Neural progenitor cell (in vitro differentiated cells): ENCODE results near the gene TMBIM4. TPM values are rescaled to one million over a fixed set of nuclear protein-coding genes. Genes with fewer than 3 reads are reported as not detected.
"Not testable (repeated sequence)": the region's sequence is repeated elsewhere in the genome, so short reads cannot be mapped to it uniquely, and the experiment has no call there.

Experiments used
- DNase-seq: peaks from one replicate; pipeline ENCODE4 v3.0.0-alpha.2; 2016; ENCODE audit warnings: low spot score
- H2AFZ ChIP-seq: fragments of 200-600 bp; sonication (generic); replicated peaks from 2 replicates; pipeline ENCODE4 v1.6.1; 2016; ENCODE audit warnings: antibody characterized with exemption
- H3F3A ChIP-seq: fragments of 200-600 bp; sonication (generic); 2 replicates; pipeline ENCODE4 v1.6.1; 2016; ENCODE audit warnings: antibody characterized with exemption, low read depth
- H3K27ac ChIP-seq: fragments of 200-600 bp; sonication (generic); 2 replicates; pipeline ENCODE4 v1.5.1; 2016; ENCODE audit warnings: mild to moderate bottlenecking
- H3K27me3 ChIP-seq: fragments of 200-600 bp; sonication (generic); 2 replicates; pipeline ENCODE4 v1.6.1; 2016; ENCODE audit warnings: mild to moderate bottlenecking, moderate library complexity
- H3K36me3 ChIP-seq: fragments of 200-600 bp; sonication (generic); 2 replicates; pipeline ENCODE4 v1.5.1; 2016
- H3K4me1 ChIP-seq: fragments of 200-600 bp; sonication (generic); 2 replicates; pipeline ENCODE4 v1.6.1; 2016; ENCODE audit warnings: mixed run types
- H3K4me2 ChIP-seq: fragments of 200-600 bp; sonication (generic); 2 replicates; pipeline ENCODE4 v1.6.1; 2016
- H3K4me3 ChIP-seq: fragments of 200-600 bp; sonication (generic); 2 replicates; pipeline ENCODE4 v1.5.1; 2016
- H3K79me2 ChIP-seq: fragments of 200-600 bp; sonication (generic); 2 replicates; pipeline ENCODE4 v1.6.1; 2016; ENCODE audit warnings: low read depth
- H3K9ac ChIP-seq: fragments of 200-600 bp; sonication (generic); 2 replicates; pipeline ENCODE4 v1.6.1; 2016
- H3K9me3 ChIP-seq: fragments of 200-600 bp; sonication (generic); 2 replicates; pipeline ENCODE4 v1.5.1; 2016; ENCODE audit warnings: low read depth
- H4K20me1 ChIP-seq: fragments of 200-600 bp; sonication (generic); 2 replicates; pipeline ENCODE4 v1.6.1; 2016; ENCODE audit warnings: low read depth
- H3K27ac Mint-ChIP-seq: 3 replicates; pipeline ENCODE4 v1.8.0; 2021; ENCODE audit warnings: mixed read lengths
- H3K27me3 Mint-ChIP-seq: 2 replicates; pipeline ENCODE4 v1.8.0; 2022; ENCODE audit warnings: low read depth, mild to moderate bottlenecking, inconsistent platforms, moderate library complexity, mixed read lengths; ENCODE audit not compliant: insufficient read depth
- H3K36me3 Mint-ChIP-seq: 3 replicates; pipeline ENCODE4 v1.8.0; 2021; ENCODE audit warnings: mixed read lengths
- H3K4me1 Mint-ChIP-seq: 3 replicates; pipeline ENCODE4 v1.8.0; 2021; ENCODE audit warnings: mixed read lengths
- H3K4me3 Mint-ChIP-seq: 3 replicates; pipeline ENCODE4 v1.8.0; 2021; ENCODE audit warnings: mild to moderate bottlenecking, moderate library complexity, mixed read lengths
- H3K9me3 Mint-ChIP-seq: 3 replicates; pipeline ENCODE4 v1.8.0; 2020; ENCODE audit warnings: mixed read lengths
- EZH2 ChIP-seq: fragments of 200-600 bp; sonication (generic); IDR thresholded peaks from 2 replicates; pipeline ENCODE4 v1.6.1; 2017; ENCODE audit warnings: antibody characterized with exemption, mild to moderate bottlenecking, moderate library complexity
- EZH2phosphoT487 ChIP-seq: fragments of 200-600 bp; sonication (generic); IDR thresholded peaks from 2 replicates; pipeline ENCODE4 v1.6.1; 2017; ENCODE audit warnings: antibody characterized with exemption
- total RNA-seq: library from RNA; depleted of rRNA; stranded (reverse); fragments of >200 nt; gene quantifications from 2 replicates; pipeline ENCODE4 v1.2.3, GENCODE V29; 2015; ENCODE audit warnings: low replicate concordance
- TF ChIP-seq, protein P1 (sequence below): fragments of 200-600 bp; sonication (generic); IDR thresholded peaks from 2 replicates; pipeline ENCODE4 v1.5.1; 2017; ENCODE audit warnings: antibody characterized with exemption, mild to moderate bottlenecking

Gene TMBIM4, protein sequence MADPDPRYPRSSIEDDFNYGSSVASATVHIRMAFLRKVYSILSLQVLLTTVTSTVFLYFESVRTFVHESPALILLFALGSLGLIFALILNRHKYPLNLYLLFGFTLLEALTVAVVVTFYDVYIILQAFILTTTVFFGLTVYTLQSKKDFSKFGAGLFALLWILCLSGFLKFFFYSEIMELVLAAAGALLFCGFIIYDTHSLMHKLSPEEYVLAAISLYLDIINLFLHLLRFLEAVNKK
- total RNA-seq = 63.7 and 67.4 TPM in 2 replicates

DNA sequence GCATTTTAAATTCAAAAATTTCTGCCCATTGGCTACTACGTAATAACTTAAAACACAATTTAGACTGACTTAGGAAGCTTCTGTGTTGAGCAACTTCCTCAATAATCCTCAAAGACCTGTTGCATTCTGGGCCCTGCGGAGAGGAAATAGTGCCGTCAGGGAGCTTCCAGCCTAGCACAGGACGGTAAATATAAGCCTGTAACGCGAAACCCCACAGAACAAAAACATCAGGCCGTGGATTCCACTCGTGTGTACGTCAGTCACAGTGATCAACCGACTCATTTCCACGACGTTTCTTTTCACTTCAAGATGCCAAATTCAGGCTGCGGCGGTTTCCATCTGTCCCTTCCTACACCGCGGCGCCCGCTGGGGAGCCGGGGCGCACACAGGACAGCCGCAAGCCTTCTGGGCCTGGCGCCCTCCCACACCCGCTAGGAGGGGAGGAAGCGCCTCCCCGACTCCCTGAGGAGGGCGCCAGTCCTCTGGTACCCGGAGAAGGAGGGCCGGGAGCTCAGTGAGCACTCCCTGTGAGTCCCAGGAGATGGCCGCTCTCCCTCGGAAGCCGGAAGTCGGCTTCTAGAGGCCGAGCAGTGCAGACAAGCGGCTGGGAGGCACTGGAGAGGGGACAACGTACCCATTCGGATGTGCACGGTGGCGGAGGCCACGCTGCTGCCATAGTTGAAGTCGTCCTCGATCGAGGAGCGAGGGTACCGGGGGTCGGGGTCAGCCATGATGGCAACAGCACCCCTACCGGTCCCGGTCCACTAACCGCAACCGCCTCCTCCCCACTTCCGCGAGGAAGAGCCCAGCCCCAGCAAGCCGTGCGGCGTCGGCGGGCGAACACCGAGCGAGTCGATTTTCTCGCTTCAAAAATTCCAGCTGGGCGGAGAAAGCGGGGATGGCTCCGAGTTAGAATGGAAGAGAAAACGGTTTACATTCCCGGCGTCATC lies at the start of gene TMBIM4:
Gene TMBIM4, minus strand, starts transcription at position 776 of the 950 bp plus-strand sequence. Its CDS starts 45 bp downstream, at position 731.
- peaks cover 21% of the 10 kb centered on the region for H3K36me3 Mint-ChIP-seq
- Histone ChIP-seq H3K27ac (peak within 1 kb of the TSS; percentile 89), H3F3A (peaks cover 22% of the 10 kb centered on the region), H3K4me2 (peak within 1 kb of the TSS; percentile 78), H2AFZ (peak within 1 kb of the TSS; percentile 89), H3K9ac (peak within 1 kb of the TSS; percentile 59), H3K4me3 (peak within 1 kb of the TSS; percentile 58), H3K9me3 (no peaks in the 10 kb centered on the region), H4K20me1 (no peaks in the 10 kb centered on the region), H3K4me1 (peaks cover 8% of the 10 kb centered on the region), H3K27me3 (no peaks in the 10 kb centered on the region), H3K36me3 (peaks cover 2% of the 10 kb centered on the region), H3K79me2 (peaks cover 45% of the 10 kb centered on the region)
- peaks cover 4% of the 10 kb centered on the region for H3K27me3 Mint-ChIP-seq
- H3K27ac Mint-ChIP-seq = peak within 1 kb of the TSS; percentile 88
- TF ChIP-seq, protein P1, sequence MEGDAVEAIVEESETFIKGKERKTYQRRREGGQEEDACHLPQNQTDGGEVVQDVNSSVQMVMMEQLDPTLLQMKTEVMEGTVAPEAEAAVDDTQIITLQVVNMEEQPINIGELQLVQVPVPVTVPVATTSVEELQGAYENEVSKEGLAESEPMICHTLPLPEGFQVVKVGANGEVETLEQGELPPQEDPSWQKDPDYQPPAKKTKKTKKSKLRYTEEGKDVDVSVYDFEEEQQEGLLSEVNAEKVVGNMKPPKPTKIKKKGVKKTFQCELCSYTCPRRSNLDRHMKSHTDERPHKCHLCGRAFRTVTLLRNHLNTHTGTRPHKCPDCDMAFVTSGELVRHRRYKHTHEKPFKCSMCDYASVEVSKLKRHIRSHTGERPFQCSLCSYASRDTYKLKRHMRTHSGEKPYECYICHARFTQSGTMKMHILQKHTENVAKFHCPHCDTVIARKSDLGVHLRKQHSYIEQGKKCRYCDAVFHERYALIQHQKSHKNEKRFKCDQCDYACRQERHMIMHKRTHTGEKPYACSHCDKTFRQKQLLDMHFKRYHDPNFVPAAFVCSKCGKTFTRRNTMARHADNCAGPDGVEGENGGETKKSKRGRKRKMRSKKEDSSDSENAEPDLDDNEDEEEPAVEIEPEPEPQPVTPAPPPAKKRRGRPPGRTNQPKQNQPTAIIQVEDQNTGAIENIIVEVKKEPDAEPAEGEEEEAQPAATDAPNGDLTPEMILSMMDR = peak; percentile 49
- TF ChIP-seq EZH2phosphoT487 = peak; percentile 12
- no peak for TF ChIP-seq EZH2
- DNase-seq = peak; percentile 93
- H3K9me3 Mint-ChIP-seq = peaks cover 21% of the 10 kb centered on the region
- peak within 1 kb of the TSS; percentile 91 for H3K4me3 Mint-ChIP-seq
- H3K4me1 Mint-ChIP-seq = peaks cover 6% of the 10 kb centered on the region

GRCh38 chr12:66217342-66217917 lies 47.6 kb upstream of the TMBIM4 start:
- H3K27me3 Mint-ChIP-seq = no peaks in the 10 kb centered on the region
- Histone ChIP-seq H3K36me3 (no peaks in the 10 kb centered on the region), H3K79me2 (no peaks in the 10 kb centered on the region), H3F3A (no peaks in the 10 kb centered on the region), H3K4me1 (no peaks in the 10 kb centered on the region), H3K9me3 (no peaks in the 10 kb centered on the region), H3K4me2 (no peak overlapping the region), H3K27me3 (no peaks in the 10 kb centered on the region), H3K4me3 (no peak overlapping the region), H4K20me1 (no peaks in the 10 kb centered on the region), H3K27ac (no peak overlapping the region), H2AFZ (no peak overlapping the region), H3K9ac (no peak overlapping the region)
- H3K9me3 Mint-ChIP-seq = peaks cover 19% of the 10 kb centered on the region
- no peaks in the 10 kb centered on the region for H3K36me3 Mint-ChIP-seq
- no peak overlapping the region for H3K4me3 Mint-ChIP-seq
- TF ChIP-seq EZH2phosphoT487 (no peak), EZH2 (no peak)
- TF ChIP-seq, protein P1 = no peak
- no peaks in the 10 kb centered on the region for H3K4me1 Mint-ChIP-seq
- DNase-seq = no peak
- H3K27ac Mint-ChIP-seq = no peak overlapping the region

GRCh38 chr12:66213011-66213410 lies 43.2 kb upstream of the TMBIM4 start:
- not testable (repeated sequence) for H3K27me3 ChIP-seq, H3K4me3 Mint-ChIP-seq, H3K4me3 ChIP-seq, H3K9me3 Mint-ChIP-seq, H3K4me1 ChIP-seq, H3K4me1 Mint-ChIP-seq, H3K79me2 ChIP-seq, H3F3A ChIP-seq, H3K9ac ChIP-seq, H3K9me3 ChIP-seq, H3K27ac ChIP-seq, H2AFZ ChIP-seq, H4K20me1 ChIP-seq, H3K4me2 ChIP-seq, H3K27me3 Mint-ChIP-seq, H3K36me3 Mint-ChIP-seq, DNase-seq, H3K27ac Mint-ChIP-seq, H3K36me3 ChIP-seq

DNA sequence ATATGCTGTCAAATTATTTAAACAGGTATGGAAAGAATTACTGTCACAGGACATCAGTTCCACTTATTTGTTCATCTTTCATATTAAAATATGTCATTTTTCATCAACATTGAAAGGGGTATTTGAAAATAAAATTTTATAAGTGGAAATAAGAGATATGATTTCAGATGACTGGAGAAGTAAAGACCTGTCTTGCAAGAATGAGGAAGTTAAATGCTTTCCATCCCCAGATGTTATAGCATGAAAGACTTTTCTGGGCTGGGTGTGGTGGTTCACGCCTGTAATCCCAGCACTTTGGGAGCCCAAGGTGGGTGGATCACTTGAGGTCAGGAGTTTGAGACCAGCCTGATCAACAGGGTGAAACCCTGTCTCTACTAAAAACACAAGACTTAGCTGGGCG lies 41.8 kb upstream of the TMBIM4 start:
- not testable (repeated sequence) for H3K4me3 ChIP-seq, H3K79me2 ChIP-seq, H3K27me3 ChIP-seq, H3K36me3 ChIP-seq, H3K4me1 Mint-ChIP-seq, H3K4me2 ChIP-seq, H3K27ac Mint-ChIP-seq, H3K9me3 ChIP-seq, H2AFZ ChIP-seq, H3K27ac ChIP-seq, H3F3A ChIP-seq, H4K20me1 ChIP-seq, H3K27me3 Mint-ChIP-seq, H3K4me3 Mint-ChIP-seq, H3K9ac ChIP-seq, H3K36me3 Mint-ChIP-seq, H3K4me1 ChIP-seq, DNase-seq, H3K9me3 Mint-ChIP-seq
